HG02938 (cell line): ENCODE data around the gene C6orf15.

Experiments used
- ATAC-seq: cut with Tn5 transposase; IDR thresholded peaks from one replicate; pipeline ENCODE4 v1.9.1; 2021; ENCODE audit warnings: mild to moderate bottlenecking, moderate library complexity; ENCODE audit not compliant: unreplicated experiment

The C6orf15 gene

DNA sequence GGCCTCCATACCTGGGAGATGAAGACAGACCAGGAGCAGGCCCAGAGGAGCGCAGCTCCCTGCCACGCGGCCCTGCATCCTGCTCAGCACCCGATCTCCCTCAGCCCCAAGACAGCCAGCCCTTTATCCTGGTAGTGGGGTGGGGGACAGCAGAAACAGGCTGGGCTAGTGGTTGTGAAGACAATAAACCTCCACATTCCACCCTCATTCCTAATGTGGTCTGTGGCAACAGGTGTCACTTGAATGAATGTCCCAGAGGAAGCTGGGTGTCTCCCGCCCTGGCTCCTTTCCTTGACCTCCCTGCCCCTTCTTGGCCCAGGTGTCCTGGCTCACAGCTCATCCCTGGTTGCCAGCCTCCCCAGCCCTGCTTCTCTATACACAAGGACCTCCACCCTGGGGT is at the start of gene C6orf15:
Gene C6orf15 (minus strand): TSS at position 98 of the 400 bp plus-strand sequence. CDS start 20 bp downstream, at position 78.
- ATAC-seq, result no peak

DNA sequence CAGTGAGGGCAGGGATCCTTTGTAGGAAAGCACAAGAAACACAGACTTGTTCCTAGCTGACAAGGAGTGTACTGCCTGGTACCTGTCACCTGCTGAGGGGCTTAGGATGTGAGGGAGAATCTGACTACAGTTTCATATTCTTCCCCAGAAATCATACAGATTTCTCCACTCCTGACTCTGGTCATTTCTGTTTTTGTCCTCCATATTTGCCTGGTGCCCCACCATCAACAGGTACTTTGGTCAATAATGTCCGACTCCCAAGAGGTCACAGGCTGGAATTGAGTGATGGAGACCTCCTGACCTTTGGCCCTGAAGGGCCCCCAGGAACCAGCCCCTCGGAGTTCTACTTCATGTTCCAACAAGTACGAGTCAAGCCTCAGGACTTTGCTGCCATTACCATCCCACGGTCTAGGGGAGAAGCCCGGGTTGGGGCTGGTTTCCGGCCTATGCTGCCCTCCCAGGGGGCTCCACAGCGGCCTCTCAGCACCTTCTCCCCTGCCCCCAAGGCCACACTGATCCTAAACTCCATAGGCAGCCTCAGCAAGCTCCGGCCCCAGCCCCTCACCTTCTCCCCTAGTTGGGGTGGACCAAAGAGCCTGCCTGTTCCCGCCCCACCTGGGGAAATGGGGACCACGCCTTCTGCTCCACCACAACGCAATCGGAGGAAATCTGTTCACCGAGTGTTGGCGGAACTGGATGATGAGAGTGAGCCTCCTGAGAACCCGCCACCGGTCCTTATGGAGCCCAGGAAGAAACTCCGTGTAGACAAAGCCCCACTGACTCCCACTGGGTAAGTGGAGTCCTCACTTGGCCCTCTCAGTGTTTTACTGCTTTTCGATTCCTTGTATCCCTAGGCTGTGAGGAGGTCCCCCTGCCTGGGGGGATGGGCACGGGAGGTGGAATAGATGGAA is 49.1 kb upstream of the C6orf15 start:
- ATAC-seq, result no peak

DNA sequence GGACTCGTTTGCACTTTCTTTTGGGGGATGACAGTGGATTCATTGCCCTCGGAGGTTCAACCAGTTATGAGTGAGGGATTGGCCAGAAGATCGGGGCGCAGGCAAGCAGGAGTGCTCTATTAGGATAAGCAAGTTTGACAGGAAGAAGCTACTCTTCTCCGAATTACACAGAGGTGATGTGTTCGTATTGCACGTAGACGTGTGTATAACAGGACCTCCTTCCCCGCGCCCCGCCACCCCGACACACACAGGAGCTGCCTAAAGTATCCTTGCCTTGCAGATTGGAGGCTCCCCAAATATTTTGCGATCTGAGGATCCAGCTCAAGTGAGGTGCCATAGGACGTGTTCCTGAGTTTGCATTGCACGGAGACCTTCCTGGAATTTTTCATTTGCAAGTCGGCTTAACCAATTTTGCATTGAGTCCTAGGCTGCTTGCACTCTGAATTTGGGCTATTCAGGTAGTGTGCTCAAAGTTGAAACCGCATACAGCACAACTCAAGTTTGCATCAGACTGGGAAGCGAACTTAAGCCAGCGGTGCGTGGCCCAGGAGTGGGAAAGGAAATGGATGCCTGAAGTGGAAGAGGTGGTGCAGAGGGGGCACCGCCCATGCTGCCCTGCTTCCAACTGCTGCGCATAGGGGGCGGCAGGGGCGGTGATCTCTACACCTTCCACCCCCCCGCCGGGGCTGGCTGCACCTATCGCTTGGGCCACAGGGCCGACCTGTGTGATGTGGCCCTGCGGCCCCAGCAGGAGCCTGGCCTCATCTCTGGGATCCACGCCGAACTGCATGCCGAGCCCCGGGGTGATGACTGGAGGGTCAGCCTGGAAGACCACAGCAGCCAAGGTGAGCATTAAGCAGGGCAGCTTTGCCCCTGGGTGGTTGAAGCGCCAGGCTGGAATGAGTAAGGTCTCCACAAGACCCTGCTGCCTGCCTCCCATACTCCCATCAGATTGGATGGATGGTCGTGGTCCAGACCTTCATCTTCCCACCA is 46.8 kb upstream of the C6orf15 start:
- ATAC-seq, result no peak

DNA sequence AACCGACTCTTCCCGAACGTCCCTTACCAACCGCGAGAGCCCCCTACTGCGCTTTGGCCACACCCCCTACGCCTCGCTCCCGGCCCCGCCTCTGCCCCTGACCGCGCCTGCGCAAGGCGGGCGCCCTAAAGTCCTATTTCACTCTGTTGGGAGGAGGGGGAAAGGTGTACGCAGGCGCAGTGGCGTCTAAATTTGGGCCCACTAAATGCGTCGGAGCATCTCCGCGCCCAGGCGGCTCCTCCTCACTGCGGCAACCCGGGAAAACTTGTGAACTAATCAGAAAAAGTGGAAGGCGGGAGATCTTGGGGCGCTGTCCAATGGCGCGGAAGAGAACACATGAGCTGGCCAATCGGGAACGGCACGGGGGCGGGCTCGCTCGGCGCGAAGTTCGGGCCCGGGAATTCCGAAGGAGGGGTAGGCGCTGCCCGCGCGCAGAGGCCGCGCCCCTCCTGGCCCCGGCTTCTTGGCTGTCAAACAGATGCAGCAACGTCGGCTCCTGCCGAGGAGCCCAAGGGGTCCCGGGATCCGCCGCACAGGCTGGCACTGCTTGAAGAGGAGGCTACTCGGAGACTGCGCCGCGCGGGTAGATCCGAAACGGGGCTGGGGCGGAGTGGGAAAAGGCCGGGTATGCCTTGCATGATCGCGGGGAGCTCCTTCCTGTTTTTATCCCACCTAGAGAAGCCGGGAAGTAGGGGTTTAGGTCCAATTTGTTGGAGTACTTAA is 45.9 kb upstream of the C6orf15 start, which contains the start of gene TCF19:
Gene TCF19 (plus strand): TSS at position 450 of the 723 bp plus-strand sequence. CDS start 881 bp downstream, outside the sequence.
- peak; percentile 77 for ATAC-seq

DNA sequence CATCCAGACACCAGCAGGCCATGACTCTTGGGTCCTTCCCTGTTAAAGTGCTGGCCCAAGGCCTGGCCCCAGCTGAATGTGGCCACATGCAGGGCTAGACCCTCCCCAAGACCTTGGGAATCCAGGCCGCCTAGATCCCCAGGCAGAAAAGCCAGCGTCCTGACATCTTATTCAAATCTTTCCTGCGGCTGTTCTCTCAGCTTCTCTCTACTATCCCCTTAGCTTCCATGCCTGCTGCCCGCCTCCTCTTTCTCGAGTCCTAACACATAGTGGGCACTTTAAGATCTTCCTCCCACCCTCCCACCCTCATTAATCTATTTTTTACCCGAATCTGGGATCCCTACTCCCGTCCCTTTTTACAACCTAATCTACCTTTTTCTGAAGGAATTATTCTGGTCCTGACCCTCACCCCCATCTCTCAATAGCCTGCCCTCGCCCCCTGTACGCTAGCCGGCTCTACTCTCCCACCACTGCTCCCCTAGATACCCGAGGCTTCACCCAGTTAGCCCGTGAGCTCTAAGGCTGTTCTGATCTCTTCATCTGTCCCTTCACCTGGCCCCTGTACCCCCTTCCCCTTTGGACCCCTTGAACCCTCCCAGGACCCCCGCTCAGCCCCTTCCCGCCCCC is 45.3 kb upstream of the C6orf15 start, which contains the start of gene CCHCR1:
Gene CCHCR1 (minus strand): TSS at position 290 of the 627 bp plus-strand sequence. CDS start 202 bp downstream, at position 88.
- ATAC-seq, result no peak

DNA sequence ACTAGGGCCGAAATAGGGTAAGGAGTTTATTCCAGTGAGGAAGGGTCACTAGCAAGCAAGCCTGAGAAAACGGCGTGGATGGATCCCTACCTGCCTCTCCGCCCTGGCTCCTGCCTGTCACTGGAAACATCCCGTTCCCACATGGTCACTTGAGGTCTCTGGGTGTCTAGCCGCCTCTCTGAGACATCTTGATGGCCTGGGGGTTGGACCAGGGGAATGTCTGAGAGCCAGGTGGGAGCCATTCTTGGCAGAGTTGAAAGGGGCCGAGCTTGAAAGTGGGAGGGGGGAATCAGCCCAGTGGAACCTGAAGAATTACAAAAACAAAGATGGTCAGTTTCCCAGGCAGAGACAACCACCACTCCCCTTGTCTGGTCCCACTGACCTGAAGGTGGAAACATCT is 44.3 kb upstream of the C6orf15 start:
- ATAC-seq, result no peak

DNA sequence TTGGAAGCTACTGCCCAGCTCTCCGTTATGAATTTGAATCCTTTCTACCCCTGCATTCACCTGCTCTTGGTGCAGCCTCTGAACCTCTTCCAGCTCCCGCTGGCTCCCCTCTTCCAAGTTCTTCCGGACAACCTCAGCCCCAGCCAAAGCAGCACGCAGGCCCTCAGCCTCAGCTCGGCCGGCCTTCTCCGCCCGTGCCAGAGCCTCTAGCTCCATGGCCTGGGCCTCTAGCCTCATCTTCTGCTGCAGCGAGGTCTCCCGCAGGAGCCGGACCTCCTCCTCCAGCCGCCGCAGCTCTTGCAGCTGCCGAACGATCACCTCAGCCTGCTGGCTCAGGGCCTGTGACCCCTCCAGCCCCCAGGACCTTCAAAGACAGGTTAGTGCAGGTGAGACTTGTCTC is 42.1 kb upstream of the C6orf15 start:
- no peak for ATAC-seq

DNA sequence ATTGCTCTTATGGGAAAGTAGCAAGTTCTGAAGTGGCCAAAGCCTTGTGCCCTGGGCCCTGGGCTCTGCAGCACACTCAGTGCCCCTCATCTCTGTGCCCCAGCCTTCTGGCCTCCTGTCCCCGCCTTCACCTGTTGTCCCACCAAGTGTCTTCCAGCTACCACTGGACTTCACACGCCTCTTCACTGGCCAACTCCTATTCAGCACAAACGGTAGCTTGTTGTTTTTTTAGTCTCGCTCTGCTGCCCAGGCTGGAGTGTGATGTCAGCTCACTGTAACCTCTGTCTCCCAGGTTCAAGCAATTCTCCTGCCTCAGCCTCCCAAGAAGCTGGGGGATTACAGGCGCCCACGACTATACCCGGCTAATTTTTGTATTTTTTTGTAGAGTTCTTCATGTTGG is 40.4 kb upstream of the C6orf15 start:
- ATAC-seq, result no peak

DNA sequence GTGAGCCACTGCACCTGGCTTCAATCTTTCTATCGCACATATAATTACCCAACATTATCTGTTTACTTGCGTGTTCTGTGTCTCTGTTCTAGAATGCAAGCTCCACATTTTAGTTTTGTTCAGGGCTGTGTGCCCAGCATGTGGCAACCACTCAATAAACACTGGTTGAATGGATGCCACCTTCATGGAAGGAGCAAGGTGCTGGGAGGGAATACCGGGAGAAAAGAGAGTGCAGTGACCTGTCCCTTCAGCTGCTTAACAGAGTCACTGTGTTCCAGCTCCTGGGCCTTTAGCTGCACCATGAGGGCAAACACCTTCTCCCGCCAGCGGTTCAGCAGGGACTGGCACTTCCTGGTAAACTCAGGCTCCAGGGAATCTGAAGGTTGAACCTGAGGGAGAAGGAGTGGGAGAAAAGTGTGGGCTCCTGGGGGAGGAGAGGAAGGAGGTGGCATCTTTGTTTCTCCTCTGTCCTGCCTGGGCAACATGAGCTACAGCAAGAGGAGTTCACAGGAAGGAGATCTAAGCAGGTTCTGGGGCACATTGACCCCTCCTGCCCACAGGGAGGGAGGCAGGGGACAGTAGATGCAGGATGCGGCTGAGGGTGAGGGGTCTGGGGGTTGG is 37.6 kb upstream of the C6orf15 start:
- ATAC-seq, result no peak

DNA sequence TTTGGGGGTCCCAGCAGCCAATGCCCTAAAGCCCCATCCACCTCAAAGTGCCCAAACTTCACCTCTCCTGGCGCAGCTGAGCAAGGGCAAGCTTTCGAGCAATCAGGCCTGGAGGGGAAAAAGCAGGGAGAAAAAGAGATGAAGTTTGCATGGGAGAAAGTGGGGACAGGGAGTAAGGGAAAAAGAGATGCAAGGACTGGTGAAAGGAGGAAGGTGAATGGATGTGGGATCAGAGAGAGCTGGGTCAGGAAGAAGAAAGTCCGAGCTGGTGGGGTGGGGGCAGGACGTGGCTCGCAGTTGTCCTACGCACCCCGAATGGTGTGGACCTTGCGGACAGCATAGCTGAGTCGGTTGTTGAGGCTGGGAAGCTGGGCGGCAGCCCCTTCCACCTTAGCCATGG is 33.0 kb upstream of the C6orf15 start:
- ATAC-seq, result no peak

DNA sequence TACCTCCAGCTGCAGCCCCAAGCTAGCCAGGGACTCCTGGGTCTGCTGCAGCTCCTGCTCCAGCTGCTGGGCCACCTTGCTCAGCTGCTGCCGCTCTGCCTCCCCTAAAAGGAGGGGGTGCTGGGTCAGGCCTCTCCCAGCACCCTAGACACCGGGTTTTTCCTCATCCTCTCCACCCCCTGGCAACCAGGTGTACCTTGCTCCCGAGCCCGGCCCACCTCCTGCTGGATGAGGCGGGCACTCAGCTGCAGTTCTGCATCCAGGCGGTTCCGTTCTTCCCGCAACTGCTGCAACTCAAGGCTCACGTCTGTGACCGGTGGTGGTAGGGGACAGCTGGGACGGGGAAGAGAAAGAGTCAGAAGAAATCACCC is 32.6 kb upstream of the C6orf15 start:
- ATAC-seq, result no peak

DNA sequence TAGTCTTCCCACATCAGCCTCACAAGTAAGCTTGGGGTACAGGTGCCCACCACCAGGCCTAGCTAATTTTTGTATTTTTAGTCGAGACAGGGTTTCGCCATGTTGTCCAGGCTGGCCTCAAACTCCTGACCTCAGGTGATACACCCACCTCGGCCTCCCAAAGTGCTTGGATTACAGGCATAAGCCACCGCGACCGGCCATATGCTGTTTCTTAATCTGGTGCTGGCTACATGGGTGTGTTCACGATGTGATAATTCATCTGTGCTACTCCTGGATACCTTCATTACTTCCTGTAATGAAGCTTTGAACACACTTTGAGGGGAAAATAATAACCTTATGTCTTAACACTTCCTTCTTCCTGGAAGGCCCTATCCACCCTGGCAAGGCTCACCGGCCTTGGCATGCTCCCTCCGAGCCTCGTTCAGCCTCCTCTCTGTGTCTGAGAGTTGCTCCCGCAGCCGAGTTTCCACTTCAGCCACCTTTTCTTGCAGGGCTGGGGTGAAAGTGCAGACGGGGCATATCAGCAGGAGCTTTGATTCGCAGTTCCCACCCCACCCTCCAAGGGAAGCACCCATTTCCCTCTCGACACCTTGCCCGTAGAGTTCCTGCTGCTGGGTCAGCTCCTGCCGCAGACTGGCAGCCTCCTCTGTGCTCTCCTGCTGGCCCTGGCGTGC is 32.1 kb upstream of the C6orf15 start:
- ATAC-seq, result no peak

DNA sequence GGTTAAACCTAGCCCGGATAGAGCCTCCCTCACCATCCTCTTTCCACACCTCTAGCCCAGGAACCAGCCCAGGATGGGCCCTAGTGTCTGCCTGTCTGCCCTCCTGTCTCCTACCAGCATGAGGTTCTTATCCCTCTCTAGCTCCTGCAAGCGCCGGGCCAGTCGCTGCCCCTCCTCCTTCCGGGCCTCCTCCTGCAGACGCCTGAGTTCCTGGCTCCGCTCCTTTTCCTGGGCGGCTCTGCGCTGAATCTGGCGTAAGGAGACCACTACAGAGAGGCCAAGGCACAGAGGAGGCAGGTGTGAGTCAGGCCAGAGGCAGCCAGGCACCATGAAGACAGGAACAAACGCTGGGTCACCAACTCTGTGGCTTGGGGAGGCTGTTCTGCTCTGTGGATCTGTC is 30.8 kb upstream of the C6orf15 start:
- no peak for ATAC-seq

DNA sequence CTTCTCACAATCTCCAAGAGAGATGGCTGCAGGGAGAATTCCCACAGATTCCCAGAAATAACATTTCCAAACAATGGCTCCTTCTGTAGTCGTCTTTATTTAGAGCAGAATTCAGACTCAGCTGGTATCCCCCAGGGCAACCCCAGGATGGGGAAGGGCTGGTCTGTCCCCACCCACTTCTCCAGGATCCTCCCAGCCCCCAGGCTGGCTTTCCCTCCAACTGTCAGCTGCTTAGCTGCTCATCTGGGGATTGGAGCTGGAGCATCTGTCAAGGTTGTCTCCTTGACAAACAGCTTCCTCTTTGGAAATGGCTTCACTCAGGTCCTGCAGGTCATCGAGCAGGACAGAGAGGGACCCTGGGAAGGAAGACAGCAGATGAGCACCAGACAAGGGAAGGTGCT is 30.0 kb upstream of the C6orf15 start:
- no peak for ATAC-seq

DNA sequence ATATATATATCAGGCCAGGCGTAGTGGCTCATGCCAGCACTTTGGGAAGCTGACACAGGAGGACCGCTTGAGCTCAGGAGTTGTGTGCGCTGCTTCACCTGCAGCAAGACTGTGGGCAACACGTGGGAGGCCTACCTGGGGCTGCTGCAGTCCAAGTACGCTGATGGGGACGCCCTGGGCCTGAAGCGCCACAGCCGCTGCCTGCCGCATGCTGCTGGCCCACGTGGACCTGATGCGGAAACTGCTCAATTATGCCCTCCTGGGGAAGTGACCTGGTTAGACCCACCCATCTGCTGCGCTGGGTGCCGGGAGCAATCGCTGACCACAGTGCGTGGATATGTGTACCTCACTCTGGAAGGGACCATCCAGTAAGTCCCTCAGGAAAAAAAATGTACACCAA is 28.3 kb upstream of the C6orf15 start:
- ATAC-seq, result no peak

DNA sequence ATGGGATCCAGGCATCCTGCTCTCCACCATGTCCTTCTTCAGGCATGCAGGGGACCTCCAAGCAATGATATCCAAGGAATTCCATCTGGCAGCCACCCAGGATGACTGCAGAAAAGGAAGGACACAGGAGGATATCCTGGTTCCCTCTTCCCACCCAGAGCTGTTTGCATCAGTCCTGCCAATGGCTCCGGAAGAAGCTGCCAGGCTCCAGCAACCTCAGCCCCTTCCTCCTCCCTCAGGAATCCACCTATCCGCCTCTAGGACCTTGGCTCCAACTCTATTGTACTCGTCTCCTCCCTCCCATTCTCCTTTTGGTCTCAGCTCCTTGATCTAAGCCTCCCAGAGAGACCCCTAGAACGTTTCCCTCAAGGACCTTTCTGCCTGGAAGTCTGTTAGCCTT is 27.2 kb upstream of the C6orf15 start:
- no peak for ATAC-seq

DNA sequence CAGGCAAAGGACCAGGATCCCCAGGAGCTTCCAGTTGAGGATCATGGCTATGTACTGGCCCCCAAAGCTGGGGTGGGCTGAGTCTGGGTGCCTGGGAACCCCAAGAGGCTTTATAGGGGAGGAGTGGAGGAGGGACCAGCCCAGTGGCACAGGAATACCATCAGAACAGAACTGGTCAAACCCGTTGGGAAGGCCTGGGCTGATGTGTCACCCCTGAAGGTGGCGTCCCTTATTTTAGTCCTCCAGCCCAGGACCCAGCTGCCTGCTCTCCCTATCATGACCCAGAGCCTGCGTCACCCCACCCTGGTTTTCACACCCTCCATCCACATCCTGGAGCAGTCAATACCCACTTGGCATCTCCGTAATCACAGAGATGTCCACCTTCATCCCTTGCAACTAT is 26.6 kb upstream of the C6orf15 start, which contains the start of gene PSORS1C2:
Gene PSORS1C2 (minus strand): TSS at position 85 of the 400 bp plus-strand sequence. CDS start 40 bp downstream, at position 45.
- no peak for ATAC-seq

DNA sequence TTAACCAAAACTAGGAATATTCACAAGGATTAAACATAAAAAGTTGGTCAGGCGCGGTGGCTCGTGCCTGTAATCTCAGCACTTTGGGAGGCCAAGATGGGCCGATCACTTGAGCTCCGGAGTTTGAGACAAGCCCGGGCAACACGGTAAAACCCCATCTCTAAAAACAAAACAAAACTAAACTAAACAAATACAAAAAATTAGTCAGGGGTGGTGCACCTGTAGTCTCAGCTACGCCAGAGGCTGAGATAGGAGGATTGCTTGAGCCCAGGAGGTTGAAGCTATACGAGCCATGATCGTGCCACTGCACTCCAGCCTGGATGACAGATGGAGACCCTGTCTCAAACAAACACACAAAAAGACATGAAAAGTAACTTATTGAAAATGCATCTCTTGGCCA is 23.3 kb upstream of the C6orf15 start:
- ATAC-seq, result no peak

DNA sequence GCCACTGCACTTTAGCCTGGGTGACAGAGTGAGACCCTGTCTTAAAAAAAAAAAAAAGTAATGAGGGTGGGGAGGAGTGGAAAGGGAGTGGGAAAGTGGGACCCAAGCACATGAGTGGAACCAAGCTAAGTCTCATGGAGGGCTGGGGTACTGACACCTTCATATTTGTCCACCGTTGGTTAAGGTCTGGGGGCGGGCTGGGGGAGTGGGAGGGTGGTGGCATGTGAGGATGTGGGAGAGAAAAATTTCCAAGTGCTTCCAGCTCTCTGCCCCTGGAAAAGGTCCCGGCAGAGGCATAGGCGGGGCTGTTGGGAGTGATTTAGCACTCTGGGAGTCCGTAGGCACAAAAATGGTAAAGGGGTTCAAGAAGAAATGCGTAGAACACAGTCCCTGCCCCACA is 20.4 kb upstream of the C6orf15 start:
- no peak for ATAC-seq
